GM19193 (cell line): ENCODE results near the gene PDPN.

Source experiments
- POLR2A ChIP-seq: IDR thresholded peaks from 4 replicates; pipeline ENCODE4 v1.6.1; 2011; ENCODE audit not compliant: insufficient read depth, insufficient read length; ENCODE audit errors: extremely low read depth

PDPN gene

GRCh38 chr1:13583595-13583965 lies at the start of gene PDPN:
Gene PDPN (plus strand): TSS chr1:13583832. CDS start chr1:13584034, 202 bp downstream.
- no peak for TF ChIP-seq POLR2A

GRCh38 chr1:13535227-13535626 lies 48.4 kb upstream of the PDPN start:
- no peak for TF ChIP-seq POLR2A

- TF ChIP-seq POLR2A: no peak
Observed at GRCh38 chr1:13536571-13536970, 47.1 kb upstream of the PDPN start.

GRCh38 chr1:13538832-13539231 lies 44.8 kb upstream of the PDPN start:
- no peak for TF ChIP-seq POLR2A

GRCh38 chr1:13539683-13540082 lies 43.9 kb upstream of the PDPN start:
- no peak for TF ChIP-seq POLR2A

GRCh38 chr1:13540866-13541265 lies 42.8 kb upstream of the PDPN start:
- TF ChIP-seq POLR2A: no peak

- no peak for TF ChIP-seq POLR2A
Observed at GRCh38 chr1:13541435-13542215, 42.0 kb upstream of the PDPN start.

- TF ChIP-seq POLR2A: no peak
Observed at GRCh38 chr1:13543451-13544220, 40.0 kb upstream of the PDPN start.

- TF ChIP-seq POLR2A: no peak
Observed at GRCh38 chr1:13544221-13544556, 39.4 kb upstream of the PDPN start.

GRCh38 chr1:13546791-13547190 lies 36.8 kb upstream of the PDPN start:
- no peak for TF ChIP-seq POLR2A

- TF ChIP-seq POLR2A: no peak
Observed at GRCh38 chr1:13548281-13548680, 35.4 kb upstream of the PDPN start.

- no peak for TF ChIP-seq POLR2A
Observed at GRCh38 chr1:13549021-13549420, 34.6 kb upstream of the PDPN start.

- TF ChIP-seq POLR2A: no peak
Observed at GRCh38 chr1:13549521-13549920, 34.1 kb upstream of the PDPN start.

- no peak for TF ChIP-seq POLR2A
Observed at GRCh38 chr1:13550663-13551062, 33.0 kb upstream of the PDPN start.

GRCh38 chr1:13554798-13555197 lies 28.8 kb upstream of the PDPN start:
- no peak for TF ChIP-seq POLR2A

- no peak for TF ChIP-seq POLR2A
Observed at GRCh38 chr1:13556224-13556764, 27.3 kb upstream of the PDPN start.
